ENCODE results near the gene TTC1.

DNA sequence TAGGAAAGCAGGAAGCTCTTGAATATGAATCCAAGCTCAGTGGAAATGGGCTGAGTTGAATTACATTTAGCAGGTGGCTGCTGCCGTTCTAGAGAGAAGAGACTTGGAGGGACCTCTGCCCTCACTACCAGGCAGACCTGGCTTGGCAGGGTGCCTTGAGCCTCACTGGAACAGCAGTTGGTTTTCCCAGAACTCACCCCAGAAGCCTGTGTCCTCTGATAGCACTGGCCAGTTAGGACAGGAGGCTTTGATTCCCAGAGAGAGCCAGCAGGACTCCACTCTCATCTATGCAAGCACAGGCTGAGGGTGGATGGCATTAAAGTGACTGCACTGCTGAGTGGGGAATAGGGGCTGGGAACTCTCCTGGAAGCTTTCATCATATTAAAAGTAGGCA, 55.5 kb downstream of the TTC1 start:
- TF ChIP-seq POLR2AphosphoS5 (IDR thresholded peaks at IDR 0.05; ENCODE audit: low read depth, low read length): no peak
- no peak for TF ChIP-seq POLR2A (IDR thresholded peaks at IDR 0.05; ENCODE audit: low read depth, low read length)
